Measurements from ENCODE around the gene PUDP. TPM values are rescaled to one million over a fixed set of nuclear protein-coding genes. Genes with fewer than 3 reads are reported as not detected.
"Not testable (repeated sequence)": the region's sequence is repeated elsewhere in the genome, so short reads cannot be mapped to it uniquely, and the experiment has no call there.

Gene PUDP
- total RNA-seq, 4 donors from 2014 or later: 7.2 to 31.2 (median 22.8) TPM

- intact Hi-C loops (cut with DNase I; ENCODE audit: low total_unique reads) (no loop called here), in situ Hi-C loops (cut with MboI; ENCODE audit: low sequenced_read_pairs in 4 of 4) (no loop called here)
- TF ChIP-seq CTCF (IDR thresholded peaks at IDR 0.05 in 4 of 5, conservative IDR thresholded peaks at IDR 0.05 in 1 of 5) (no peak), POLR2A (IDR thresholded peaks at IDR 0.05) (no peak)
- no peak for DNase-seq
- Histone ChIP-seq H3K36me3 (peaks cover 0 to 24% of the 10 kb centered on the region in 2 donors), H3K9me3 (no peaks in the 10 kb centered on the region), H3K4me3 (no peak overlapping the region), H3K4me1 (no peaks in the 10 kb centered on the region), H3K27ac (no peak overlapping the region), H3K27me3 (no peaks in the 10 kb centered on the region)
- ATAC-seq: no peak
Measured at GRCh38 chrX:7102119-7102518, 45.8 kb downstream of the PUDP start.

GRCh38 chrX:7100022-7100421 lies 47.9 kb downstream of the PUDP start:
- Histone ChIP-seq H3K4me1 (no peaks in the 10 kb centered on the region), H3K27me3 (no peaks in the 10 kb centered on the region), H3K9me3 (no peaks in the 10 kb centered on the region), H3K27ac (no peak overlapping the region), H3K36me3 (peaks cover 0 to 18% of the 10 kb centered on the region in 2 donors), H3K4me3 (no peak overlapping the region)
- intact Hi-C loops (cut with DNase I; ENCODE audit: low total_unique reads) (no loop called here), in situ Hi-C loops (cut with MboI; ENCODE audit: low sequenced_read_pairs in 4 of 4) (no loop called here)
- ATAC-seq (no peak), DNase-seq (no peak)
- TF ChIP-seq POLR2A (IDR thresholded peaks at IDR 0.05) (no peak), CTCF (IDR thresholded peaks at IDR 0.05 in 4 of 5, conservative IDR thresholded peaks at IDR 0.05 in 1 of 5) (no peak)

- DNase-seq; H3K36me3 ChIP-seq; intact Hi-C loops (cut with DNase I; ENCODE audit: low total_unique reads); H3K9me3 ChIP-seq; H3K27ac ChIP-seq; H3K4me1 ChIP-seq; H3K27me3 ChIP-seq; H3K4me3 ChIP-seq; ATAC-seq; in situ Hi-C loops (cut with MboI; ENCODE audit: low sequenced_read_pairs in 4 of 4): not testable (repeated sequence)
Measured at GRCh38 chrX:7095657-7096056, 52.3 kb downstream of the PUDP start.

GRCh38 chrX:7093305-7093704 lies 54.6 kb downstream of the PUDP start:
- Histone ChIP-seq H3K27me3 (no peaks in the 10 kb centered on the region), H3K9me3 (no peaks in the 10 kb centered on the region), H3K4me1 (no peaks in the 10 kb centered on the region), H3K27ac (no peak overlapping the region), H3K4me3 (no peak overlapping the region), H3K36me3 (no peaks in the 10 kb centered on the region)
- TF ChIP-seq CTCF (IDR thresholded peaks at IDR 0.05 in 4 of 5, conservative IDR thresholded peaks at IDR 0.05 in 1 of 5) (no peak), POLR2A (IDR thresholded peaks at IDR 0.05) (no peak)
- intact Hi-C loops (cut with DNase I; ENCODE audit: low total_unique reads): no loop called here
- in situ Hi-C loops (cut with MboI; ENCODE audit: low sequenced_read_pairs in 4 of 4): no loop called here
- ATAC-seq (no peak), DNase-seq (no peak)

- no peaks in the 10 kb centered on the region for H3K27me3 ChIP-seq
- ATAC-seq (no peak), DNase-seq (no peak)
- H3K27ac ChIP-seq: no peak overlapping the region
- H3K36me3 ChIP-seq: no peaks in the 10 kb centered on the region
- H3K9me3 ChIP-seq: no peaks in the 10 kb centered on the region
- TF ChIP-seq CTCF (IDR thresholded peaks at IDR 0.05 in 4 of 5, conservative IDR thresholded peaks at IDR 0.05 in 1 of 5) (no peak), POLR2A (IDR thresholded peaks at IDR 0.05) (no peak)
- in situ Hi-C loops (cut with MboI; ENCODE audit: low sequenced_read_pairs in 4 of 4): no loop called here
- no peaks in the 10 kb centered on the region for H3K4me1 ChIP-seq
- intact Hi-C loops (cut with DNase I; ENCODE audit: low total_unique reads): no loop called here
- no peak overlapping the region for H3K4me3 ChIP-seq
Measured at GRCh38 chrX:7092543-7092942, 55.4 kb downstream of the PUDP start.

Measured in gastrocnemius medialis (tissue), 4 donors.